GM19023 (cell line): ENCODE results near the gene GALNT14.

Experiments
- ATAC-seq: cut with Tn5 transposase; IDR thresholded peaks from one replicate; pipeline ENCODE4 v1.9.1; 2021; ENCODE audit warnings: mild to moderate bottlenecking, moderate library complexity; ENCODE audit not compliant: unreplicated experiment

Gene GALNT14

DNA sequence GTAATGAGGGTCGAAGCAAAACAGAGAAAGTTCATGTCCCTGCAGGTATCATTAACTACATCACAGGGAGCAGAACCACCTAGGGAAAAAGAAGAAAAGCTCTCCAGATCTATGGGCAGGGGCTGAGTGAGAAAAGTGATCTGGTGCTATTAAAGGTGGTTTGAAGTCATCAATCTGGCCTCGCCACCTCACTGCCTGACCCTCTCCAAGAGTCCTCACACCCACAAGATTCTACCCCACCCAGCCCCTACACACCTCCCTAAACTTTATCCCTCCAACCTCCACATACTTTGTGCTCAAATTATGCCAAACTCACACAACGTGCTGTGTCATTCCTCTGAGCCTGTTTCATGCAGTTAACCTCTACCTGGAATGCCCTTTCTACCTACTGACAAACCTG, 2.2 kb downstream of the GALNT14 start:
- ATAC-seq, result no peak

DNA sequence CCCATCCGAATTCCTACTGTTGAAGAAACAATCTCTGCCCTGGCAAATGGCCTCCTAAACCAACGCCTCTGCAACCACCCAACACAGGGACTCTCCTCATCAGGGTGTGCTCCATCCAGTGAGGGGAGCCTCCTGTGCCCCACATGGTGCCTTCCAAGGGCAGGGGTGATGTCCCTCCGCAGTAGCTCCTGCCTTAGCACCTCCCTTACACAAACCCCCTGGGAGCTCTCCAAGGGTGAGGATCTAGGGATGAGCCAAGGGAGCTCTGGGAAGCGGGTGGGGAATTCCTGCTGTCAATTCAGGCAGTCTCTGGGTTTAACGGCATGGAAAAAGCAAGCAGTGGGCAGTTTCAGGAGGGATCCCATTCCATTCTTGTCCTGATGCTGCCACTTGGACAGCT, 3.8 kb downstream of the GALNT14 start:
- ATAC-seq, result no peak

- no peak for ATAC-seq
Observed at GRCh38 chr2:31132786-31133185, 5.5 kb downstream of the GALNT14 start.

DNA sequence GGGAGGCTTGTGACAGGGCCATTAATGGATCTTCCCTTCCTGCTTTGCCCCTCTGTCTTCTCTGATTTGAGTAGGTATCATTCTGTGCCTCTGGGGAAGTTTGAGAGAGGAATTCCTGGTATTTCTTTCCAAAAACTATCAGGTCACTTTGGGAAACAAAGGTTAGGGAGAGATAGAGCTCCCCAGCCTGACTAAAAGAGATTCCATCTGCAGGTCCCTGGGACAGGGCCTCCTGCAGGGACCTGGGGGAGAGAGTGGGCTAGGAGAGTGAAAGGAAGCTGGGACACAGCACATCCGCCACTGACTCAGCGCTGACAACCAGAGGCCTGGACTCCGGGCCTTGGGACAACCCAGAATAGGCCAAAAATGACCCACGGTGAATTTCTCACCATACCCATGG, 6.4 kb downstream of the GALNT14 start:
- ATAC-seq, result no peak

DNA sequence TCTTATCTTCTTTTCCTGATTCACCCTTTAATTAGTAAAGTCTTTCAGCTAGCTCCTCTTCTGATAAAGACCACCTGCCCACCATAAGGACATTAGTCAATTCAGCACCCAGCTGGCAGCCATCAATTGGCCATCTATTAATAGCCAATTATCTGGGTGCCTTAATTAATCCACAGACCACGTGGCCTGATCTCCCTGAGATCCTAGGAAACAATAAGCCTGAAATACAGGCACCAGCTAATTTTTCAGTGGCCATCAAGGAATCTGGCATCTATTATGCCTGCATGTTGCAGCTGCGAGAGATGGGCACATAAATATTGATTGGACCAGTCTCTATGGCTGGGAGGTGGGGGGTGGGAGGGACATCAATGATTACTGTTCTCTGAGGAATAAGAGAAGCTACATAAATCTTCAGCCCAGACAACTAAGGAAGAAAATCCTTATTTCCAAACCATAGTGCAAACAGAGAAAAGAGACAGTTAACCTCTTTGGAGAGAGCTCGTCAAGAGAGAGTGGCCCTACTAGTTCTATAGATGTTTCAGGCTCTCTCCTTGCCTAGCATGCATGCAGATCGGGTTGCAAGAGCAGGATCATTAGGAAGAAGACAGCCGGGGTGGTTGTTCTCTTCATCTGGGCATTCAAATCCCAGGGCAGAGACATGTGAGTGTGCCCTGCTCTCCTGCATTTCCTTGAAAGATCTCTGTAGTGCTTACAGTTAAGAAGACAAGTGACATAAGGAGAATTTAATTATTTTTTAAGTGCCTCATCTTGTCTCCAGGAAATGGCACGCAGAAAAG, 8.7 kb downstream of the GALNT14 start:
- ATAC-seq, result no peak

DNA sequence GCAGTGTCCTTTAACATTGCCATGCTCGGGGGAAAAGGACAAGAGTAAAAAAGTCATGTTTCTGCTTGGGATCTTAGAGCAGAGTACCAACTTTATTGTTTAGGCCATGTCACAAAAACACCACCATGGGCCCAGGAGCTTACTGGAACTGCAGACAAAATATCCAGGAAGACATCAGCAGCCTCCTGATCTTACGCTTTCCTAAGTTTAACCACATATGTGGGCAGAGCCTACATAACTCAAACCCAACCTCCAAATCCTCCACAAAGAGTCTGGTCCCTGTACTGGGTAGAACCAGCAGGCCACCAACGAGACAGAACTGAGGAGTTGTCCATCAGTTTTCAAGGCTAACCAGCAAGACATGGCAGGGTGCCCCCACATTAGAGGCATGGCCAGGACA, 10.3 kb downstream of the GALNT14 start:
- no peak for ATAC-seq

DNA sequence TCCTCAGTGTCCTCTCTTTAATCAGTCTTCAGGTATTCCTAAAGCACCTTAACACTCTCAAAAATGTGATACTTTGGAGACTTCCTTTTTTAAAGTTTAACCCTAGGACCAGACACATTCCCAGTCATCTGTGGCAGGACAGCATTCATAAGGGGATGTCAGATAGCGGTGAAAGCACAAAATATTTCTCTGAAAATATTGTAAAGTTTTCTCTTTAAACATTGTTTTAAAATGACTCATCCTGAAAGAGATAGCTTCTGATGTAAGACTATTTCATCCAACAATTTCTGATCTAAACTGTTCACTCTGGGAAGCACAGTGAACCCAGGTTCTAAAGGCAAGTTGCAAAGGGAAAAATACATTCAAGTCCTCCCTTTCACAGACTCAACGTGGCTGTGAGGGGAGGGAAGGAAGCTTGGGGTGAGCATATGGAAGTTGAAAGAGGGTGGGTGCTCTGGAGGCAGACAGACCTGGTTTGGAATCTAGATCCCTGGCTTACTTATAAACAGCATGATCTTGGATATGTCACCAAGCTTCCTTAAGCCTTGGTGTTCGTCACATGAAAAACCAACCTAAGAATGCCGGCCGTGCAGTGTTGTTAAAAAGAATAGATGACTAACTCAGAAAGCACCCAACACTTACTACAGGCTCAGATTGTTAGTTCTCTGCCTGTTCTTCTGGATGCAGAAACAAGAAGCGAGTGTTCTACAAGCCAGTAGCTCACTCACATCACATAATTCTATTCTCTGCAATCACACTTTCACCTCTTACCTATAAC, 12.1 kb downstream of the GALNT14 start:
- no peak for ATAC-seq

DNA sequence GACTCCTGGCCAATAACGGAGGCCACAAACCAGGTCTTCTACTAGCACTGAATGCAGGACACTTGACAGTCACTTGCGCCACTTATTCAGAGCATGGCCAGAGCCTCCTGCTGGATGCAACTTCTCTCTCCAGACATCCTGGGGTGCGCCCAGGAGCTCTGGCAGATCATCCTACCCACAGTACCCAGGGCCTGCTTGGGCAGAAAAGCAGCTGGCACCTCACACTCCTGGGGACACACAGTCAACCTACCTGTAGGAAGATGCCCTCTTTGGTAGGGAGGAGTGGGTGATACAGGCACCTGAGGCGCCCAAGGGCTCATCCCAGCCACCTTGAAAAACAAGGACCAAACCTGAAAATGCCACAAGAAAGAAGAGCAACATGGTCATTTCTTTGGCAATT, 13.3 kb downstream of the GALNT14 start:
- ATAC-seq, result no peak

- no peak for ATAC-seq
Observed at GRCh38 chr2:31122133-31122532, 16.1 kb downstream of the GALNT14 start.

GRCh38 chr2:31113765-31114164, 24.5 kb downstream of the GALNT14 start:
- no peak for ATAC-seq

DNA sequence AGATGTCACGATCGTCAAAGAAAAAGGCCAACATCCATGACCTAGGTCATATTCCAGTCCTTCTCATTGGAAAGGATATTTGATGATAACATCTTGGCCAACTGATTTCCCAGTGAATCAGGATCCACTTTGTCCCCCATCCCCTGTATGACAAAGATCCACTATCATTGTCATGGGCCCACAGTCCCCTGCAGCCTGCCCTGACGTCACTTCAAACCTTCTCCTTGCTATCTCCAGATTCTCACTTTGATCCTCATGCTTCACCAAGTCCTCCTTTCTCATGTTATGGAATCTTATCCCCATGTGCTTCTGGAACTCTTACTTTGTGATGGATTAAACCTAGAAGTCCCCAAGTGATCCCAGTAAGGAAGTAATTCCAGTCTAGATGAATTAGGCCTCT, 25.7 kb downstream of the GALNT14 start:
- ATAC-seq, result no peak

DNA sequence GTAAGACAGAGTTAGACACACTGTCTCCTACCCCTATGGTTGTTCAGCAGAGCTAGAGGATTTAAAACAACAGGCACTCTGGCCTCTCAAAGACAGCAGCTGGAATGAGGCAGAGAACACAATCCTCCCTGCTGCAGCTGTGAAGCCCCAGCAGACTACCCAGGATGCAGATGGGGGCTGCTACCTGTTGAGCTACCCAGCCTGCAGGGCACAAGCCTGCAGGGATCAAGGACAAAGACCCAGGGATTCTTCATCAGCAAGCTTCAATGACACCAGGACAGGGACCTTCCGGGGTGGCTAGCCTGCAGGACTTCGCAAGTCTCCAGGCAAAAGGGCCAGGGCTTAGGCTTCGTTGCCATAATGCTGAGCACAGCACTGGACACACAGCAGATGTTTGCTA, 27.2 kb downstream of the GALNT14 start:
- no peak for ATAC-seq

GRCh38 chr2:31110431-31110830, 27.8 kb downstream of the GALNT14 start:
- ATAC-seq, result no peak

DNA sequence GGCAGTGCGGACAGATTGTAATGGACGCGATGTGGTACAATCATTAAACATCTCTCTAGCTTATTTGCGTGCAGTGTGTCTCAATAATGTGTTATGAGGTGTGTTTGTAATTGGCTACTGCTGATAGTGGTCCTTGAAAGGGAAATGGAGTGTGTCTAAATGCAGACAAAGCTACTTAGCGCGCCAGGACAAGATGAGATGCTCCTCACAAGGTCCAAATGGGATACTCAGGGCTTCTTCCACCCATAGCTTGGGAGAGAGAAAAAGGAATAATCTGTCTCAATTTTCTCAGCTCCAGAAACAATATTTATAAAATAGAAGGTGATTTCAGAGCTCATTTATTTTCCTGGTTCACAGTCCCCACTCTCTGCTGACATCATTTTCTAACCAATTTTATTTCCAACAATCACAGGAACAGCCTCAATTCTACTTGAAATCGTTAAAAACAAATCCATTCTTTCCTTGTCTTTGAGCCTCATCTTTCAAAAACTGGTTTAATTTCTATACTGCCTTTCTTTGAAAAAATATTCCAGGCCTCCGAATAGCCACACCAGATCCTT, 28.5 kb downstream of the GALNT14 start:
- ATAC-seq, result no peak

- no peak for ATAC-seq
Observed at GRCh38 chr2:31108561-31109286, 29.5 kb downstream of the GALNT14 start.

GRCh38 chr2:31107591-31108300, 30.5 kb downstream of the GALNT14 start:
- ATAC-seq, result no peak

DNA sequence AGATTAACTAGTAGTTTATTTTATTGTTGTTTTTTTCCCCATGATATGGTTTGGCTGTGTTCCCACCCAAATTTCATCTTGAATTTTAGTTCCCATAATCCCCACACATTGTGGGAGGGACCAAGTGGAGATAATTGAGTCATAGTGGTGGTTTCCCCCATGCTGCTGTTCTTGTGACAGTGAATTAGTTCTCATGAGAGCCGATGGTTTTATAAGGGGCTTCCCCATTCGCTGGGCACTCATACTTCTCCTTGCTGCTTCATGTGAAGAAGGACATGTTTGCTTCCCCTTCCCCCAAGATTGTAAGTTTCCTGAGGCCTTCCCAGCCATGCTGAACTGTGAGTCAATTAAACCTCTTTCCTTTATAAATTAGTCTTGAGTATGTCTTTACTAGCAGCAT, 36.5 kb downstream of the GALNT14 start:
- ATAC-seq, result no peak

DNA sequence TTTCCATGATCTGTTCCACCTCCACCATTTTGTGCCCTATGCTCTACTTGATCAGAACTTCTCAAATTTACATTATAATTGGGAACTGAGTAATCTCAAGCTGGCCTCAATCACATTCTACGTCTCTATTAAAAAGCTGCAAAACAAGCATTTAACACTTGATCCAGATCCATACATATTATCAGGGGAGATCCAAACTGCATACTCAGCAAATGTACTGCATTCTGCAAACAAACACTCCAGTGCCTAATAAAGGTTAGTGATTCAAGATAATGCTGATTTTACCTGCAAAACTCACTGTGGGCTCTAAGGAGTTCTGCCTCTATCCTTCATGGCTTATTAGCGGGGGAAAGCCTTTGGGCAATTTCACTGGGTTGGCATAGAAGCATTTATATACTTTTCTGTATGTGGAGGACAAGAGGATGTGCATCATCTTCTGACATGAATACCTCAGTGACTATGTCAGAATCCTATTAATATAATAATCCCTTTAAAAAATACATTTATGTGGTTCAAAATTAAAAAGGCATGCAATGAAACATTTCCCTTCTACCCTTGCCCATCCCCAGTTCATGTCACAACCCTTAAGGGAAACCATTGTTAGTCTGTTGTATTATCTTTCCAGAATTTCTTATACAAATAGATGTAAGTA, 40.2 kb downstream of the GALNT14 start:
- ATAC-seq, result no peak

- ATAC-seq, result no peak
Observed at GRCh38 chr2:31090188-31090587, 48.1 kb downstream of the GALNT14 start.

GRCh38 chr2:31089645-31090044, 48.6 kb downstream of the GALNT14 start:
- ATAC-seq, result no peak
